ENCODE data around the gene AGPAT2. TPM values are rescaled to one million over a fixed set of nuclear protein-coding genes. Genes with fewer than 3 reads are reported as not detected.

AGPAT2 gene
- total and polyA plus RNA-seq, 5 donors from 2014 or later: 11.0 to 22.1 (median 20.3) TPM

DNA sequence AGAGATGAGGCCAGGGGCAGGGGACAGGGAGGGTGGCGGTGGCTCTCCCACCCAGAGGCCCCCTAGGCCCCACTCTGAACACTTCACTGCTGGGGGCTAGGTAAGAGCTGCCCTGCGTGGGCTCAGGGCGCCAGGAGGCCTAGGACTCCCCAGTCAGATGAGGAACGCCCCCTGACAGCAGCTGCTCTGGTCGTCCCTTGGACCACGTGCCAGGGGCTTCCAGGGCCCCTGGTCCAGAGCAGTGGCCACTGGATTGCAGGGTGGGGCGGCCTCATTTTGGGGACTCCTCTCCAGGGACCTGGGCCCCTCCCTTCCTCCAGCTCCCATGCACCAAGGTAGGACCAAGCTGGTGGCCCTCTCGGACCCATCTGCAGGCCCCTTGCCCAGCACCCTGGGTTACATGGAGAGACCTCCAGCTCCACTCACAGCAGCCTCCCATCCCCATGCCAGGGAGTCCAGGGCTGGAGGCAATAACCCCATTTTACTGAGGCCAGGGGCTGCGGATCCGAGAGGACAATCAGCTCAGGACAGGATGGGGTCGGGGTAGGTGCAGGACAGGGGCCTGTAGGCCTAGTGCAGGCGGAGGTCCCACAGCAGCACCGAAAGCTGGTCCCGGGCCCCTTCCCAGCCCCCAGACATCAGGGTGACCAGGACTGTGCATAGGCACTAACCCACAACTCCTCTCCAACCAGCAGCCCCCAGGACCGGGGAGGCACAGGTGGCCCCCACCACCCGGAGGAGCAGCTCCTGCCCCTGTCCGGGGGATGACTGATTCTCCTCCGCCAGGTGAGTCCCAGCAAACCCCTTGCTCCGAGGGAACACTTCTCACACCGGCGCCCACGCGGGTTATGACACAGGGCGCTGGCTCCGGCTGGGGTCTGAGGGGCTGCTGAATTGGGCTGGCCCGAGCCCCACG is 23.0 kb downstream of the AGPAT2 start:
- H3K4me1 ChIP-seq (ENCODE audit: control insufficient read depth, insufficient read depth, low read length, poor library complexity, severe bottlenecking): peaks cover 11% of the 10 kb centered on the region
- ATAC-seq (ENCODE audit: low read depth in 2 of 2): no peak
- Mint-ChIP-seq H3K36me3 (no peaks in the 10 kb centered on the region), H3K4me1 (peaks cover 0 to 5% (median 0%) of the 10 kb centered on the region in 4 donors), H3K27me3 (peaks cover 22% of the 10 kb centered on the region), H3K27ac (no peak overlapping the region), H3K9me3 (peaks cover 0 to 1% (median 0%) of the 10 kb centered on the region in 7 donors), H3K4me3 (peak overlapping the region in 2 of 4 donors; percentile 55 to 70)
- no peaks in the 10 kb centered on the region for H3K27me3 ChIP-seq (ENCODE audit: control insufficient read depth, insufficient read depth, low read length)
- DNase-seq: no peak
- no peaks in the 10 kb centered on the region for H3K9me3 ChIP-seq (ENCODE audit: control insufficient read depth in 2 of 2, low read length in 2 of 2)
- no peak overlapping the region for H3K4me3 ChIP-seq (ENCODE audit: low read depth, low read length)
- no peak overlapping the region for H3K27ac ChIP-seq (ENCODE audit: insufficient read depth, low read length, poor library complexity, severe bottlenecking)
- H3K36me3 ChIP-seq (ENCODE audit: control insufficient read depth, insufficient read depth, low read length): no peaks in the 10 kb centered on the region

DNA sequence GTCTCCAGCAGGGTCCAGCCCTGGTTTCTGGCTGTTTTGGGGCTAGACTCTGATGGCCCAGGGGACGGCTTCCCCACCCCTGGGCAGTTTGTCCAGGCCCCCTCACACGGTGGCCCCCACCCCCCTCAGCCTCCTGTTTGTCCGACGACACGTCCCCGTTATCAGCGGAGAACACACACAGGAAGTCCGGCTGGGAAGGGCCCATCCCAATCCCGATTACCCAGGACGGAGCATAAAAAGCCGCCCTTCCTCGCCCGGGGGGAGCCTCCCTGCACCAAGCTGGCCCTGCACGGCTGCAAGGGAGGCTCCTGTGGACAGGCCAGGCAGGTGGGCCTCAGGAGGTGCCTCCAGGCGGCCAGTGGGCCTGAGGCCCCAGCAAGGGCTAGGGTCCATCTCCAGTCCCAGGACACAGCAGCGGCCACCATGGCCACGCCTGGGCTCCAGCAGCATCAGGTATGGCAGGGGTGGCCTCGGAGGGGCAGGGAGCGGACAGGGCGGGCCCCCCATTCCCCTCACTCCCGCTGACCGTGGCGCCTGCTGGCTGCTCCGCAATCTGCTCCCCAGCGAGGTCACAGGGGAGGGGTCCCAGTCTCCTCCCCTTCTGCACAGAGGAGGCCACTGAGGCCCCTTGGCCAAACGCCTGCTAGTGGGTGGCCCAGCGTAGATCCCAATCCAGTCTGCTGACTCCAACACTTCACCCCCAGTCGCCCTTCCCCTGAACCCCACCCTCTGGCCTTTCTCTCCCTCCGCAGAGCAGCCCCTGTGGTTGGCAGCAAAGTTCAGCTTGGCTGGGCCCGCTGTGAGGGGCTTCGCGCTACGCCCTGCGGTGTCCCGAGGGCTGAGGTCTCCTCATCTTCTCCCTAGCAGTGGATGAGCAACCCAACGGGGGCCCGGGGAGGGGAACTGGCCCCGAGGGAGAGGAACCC is 24.3 kb downstream of the AGPAT2 start, which contains the start of gene EGFL7:
Gene EGFL7, plus strand, starts transcription at position 261 of the 926 bp plus-strand sequence. CDS start 5,367 bp downstream, outside the sequence.
- H3K4me1 Mint-ChIP-seq: peaks cover 0 to 13% (median 2%) of the 10 kb centered on the region in 4 donors
- Histone ChIP-seq H3K27me3 (ENCODE audit: control insufficient read depth, insufficient read depth, low read length) (peaks cover 3% of the 10 kb centered on the region), H3K36me3 (ENCODE audit: control insufficient read depth, insufficient read depth, low read length) (no peaks in the 10 kb centered on the region), H3K4me1 (ENCODE audit: control insufficient read depth, insufficient read depth, low read length, poor library complexity, severe bottlenecking) (peaks cover 20% of the 10 kb centered on the region), H3K27ac (ENCODE audit: insufficient read depth, low read length, poor library complexity, severe bottlenecking) (no peak within 1 kb of the TSS), H3K4me3 (ENCODE audit: low read depth, low read length) (no peak within 1 kb of the TSS), H3K9me3 (ENCODE audit: control insufficient read depth in 2 of 2, low read length in 2 of 2) (no peaks in the 10 kb centered on the region)
- H3K36me3 Mint-ChIP-seq: no peaks in the 10 kb centered on the region
- peaks cover 0 to 1% (median 0%) of the 10 kb centered on the region in 7 donors for H3K9me3 Mint-ChIP-seq
- no peak for ATAC-seq (ENCODE audit: low read depth in 2 of 2)
- H3K27ac Mint-ChIP-seq: no peak within 1 kb of the TSS
- DNase-seq: no peak
- H3K4me3 Mint-ChIP-seq: no peak within 1 kb of the TSS
- peaks cover 29% of the 10 kb centered on the region for H3K27me3 Mint-ChIP-seq

DNA sequence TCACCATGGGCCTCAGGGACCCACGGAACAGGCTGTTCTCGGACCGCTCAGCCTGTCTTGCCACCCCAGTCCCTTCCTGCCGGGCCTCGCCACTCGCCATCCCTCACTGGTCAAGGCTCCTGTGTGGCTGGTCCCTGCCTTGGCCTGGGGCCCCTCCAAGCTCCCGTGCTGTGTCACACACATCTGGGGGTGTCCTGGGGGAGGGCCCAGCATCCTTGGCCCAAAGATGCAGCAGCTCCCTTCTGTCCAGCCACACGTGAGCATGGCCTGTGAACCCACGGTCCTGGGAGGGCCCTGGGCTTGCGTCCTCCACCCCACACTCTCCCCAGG is 25.0 kb downstream of the AGPAT2 start:
- Mint-ChIP-seq H3K9me3 (peaks cover 0 to 1% (median 0%) of the 10 kb centered on the region in 7 donors), H3K4me3 (no peak overlapping the region), H3K27me3 (peaks cover 34% of the 10 kb centered on the region), H3K4me1 (peaks cover 0 to 16% (median 4%) of the 10 kb centered on the region in 4 donors), H3K27ac (no peak overlapping the region), H3K36me3 (no peaks in the 10 kb centered on the region)
- Histone ChIP-seq H3K27me3 (ENCODE audit: control insufficient read depth, insufficient read depth, low read length) (peaks cover 5% of the 10 kb centered on the region), H3K4me1 (ENCODE audit: control insufficient read depth, insufficient read depth, low read length, poor library complexity, severe bottlenecking) (peaks cover 20% of the 10 kb centered on the region), H3K4me3 (ENCODE audit: low read depth, low read length) (no peak overlapping the region), H3K36me3 (ENCODE audit: control insufficient read depth, insufficient read depth, low read length) (no peaks in the 10 kb centered on the region), H3K9me3 (ENCODE audit: control insufficient read depth in 2 of 2, low read length in 2 of 2) (no peaks in the 10 kb centered on the region), H3K27ac (ENCODE audit: insufficient read depth, low read length, poor library complexity, severe bottlenecking) (no peak overlapping the region)
- DNase-seq (no peak), ATAC-seq (ENCODE audit: low read depth in 2 of 2) (no peak)

DNA sequence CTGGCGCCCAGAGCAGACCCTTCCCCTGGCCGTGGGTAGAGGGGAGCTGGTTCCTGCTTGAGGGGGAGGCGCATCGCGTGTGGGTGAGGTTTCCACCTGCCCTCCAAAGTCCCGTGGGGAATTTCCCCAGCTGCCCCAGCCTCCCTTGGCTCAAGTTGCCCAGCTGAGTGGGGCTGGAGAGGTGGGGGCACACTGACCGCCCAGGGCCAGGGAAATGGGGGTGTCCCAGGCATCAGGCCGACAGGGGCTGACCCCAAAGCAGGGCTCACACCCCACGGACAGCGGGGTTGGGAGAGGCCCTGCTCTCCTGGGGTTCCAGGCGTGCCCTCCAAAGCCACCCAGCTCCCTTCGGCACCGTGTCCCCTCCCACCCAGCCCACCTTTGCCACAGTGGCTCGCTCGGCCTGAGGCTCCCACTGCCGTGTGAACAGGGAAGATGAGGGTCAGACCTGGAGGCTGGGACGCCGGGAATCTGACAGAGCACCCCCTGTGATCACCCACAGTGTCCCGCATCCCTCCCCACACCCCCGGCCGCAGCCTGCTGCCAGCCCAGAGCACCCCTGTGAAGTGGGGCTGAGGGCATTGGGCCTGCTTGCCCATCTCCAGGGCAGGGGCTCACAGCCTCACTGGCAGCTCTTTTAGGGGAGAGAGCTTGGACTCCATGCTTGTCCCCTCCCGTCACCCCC is 25.5 kb downstream of the AGPAT2 start:
- no peak for DNase-seq
- Mint-ChIP-seq H3K4me3 (no peak overlapping the region), H3K27ac (no peak overlapping the region), H3K27me3 (peaks cover 37% of the 10 kb centered on the region), H3K4me1 (peaks cover 0 to 16% (median 4%) of the 10 kb centered on the region in 4 donors), H3K36me3 (no peaks in the 10 kb centered on the region), H3K9me3 (peaks cover 0 to 1% (median 0%) of the 10 kb centered on the region in 7 donors)
- Histone ChIP-seq H3K4me1 (ENCODE audit: control insufficient read depth, insufficient read depth, low read length, poor library complexity, severe bottlenecking) (peaks cover 20% of the 10 kb centered on the region), H3K27ac (ENCODE audit: insufficient read depth, low read length, poor library complexity, severe bottlenecking) (no peak overlapping the region), H3K4me3 (ENCODE audit: low read depth, low read length) (no peak overlapping the region), H3K36me3 (ENCODE audit: control insufficient read depth, insufficient read depth, low read length) (no peaks in the 10 kb centered on the region), H3K27me3 (ENCODE audit: control insufficient read depth, insufficient read depth, low read length) (peaks cover 5% of the 10 kb centered on the region), H3K9me3 (ENCODE audit: control insufficient read depth in 2 of 2, low read length in 2 of 2) (no peaks in the 10 kb centered on the region)
- ATAC-seq (ENCODE audit: low read depth in 2 of 2): no peak

DNA sequence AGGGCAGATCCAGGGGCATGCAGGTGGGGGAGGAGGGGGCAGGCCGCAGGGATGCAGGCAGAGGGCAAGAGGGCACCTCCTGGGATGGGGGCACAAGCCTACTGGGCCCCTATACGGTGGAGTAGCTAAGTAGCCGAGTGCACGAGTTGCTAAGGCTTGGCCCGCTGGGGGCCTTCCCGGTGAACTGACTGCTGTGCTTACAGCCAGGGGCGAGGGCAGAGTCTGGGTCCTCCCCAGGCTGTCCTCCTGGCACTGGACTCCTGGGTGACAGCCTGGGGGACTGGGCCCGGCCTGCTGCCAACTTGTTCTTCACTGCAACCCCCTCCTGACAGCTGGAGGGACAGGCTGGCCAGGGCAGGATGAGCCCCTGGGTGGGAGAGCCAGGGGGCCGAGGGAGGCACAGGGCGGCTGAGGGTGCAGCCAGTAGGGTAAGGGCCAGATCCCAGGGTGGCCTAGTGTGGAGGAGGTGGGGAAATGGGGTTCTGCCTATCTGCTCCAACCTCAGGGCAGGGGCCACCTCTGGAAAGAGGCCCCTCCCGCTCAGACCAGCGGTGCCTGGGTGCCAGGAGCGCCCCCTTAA is 26.2 kb downstream of the AGPAT2 start:
- Histone ChIP-seq H3K27me3 (ENCODE audit: control insufficient read depth, insufficient read depth, low read length) (peaks cover 8% of the 10 kb centered on the region), H3K4me3 (ENCODE audit: low read depth, low read length) (no peak overlapping the region), H3K27ac (ENCODE audit: insufficient read depth, low read length, poor library complexity, severe bottlenecking) (no peak overlapping the region), H3K4me1 (ENCODE audit: control insufficient read depth, insufficient read depth, low read length, poor library complexity, severe bottlenecking) (peaks cover 21% of the 10 kb centered on the region), H3K36me3 (ENCODE audit: control insufficient read depth, insufficient read depth, low read length) (no peaks in the 10 kb centered on the region), H3K9me3 (ENCODE audit: control insufficient read depth in 2 of 2, low read length in 2 of 2) (no peaks in the 10 kb centered on the region)
- Mint-ChIP-seq H3K4me3 (no peak overlapping the region), H3K27ac (no peak overlapping the region), H3K27me3 (peaks cover 40% of the 10 kb centered on the region), H3K36me3 (no peaks in the 10 kb centered on the region), H3K4me1 (peaks cover 0 to 19% (median 6%) of the 10 kb centered on the region in 4 donors), H3K9me3 (peaks cover 0 to 1% (median 0%) of the 10 kb centered on the region in 7 donors)
- ATAC-seq (ENCODE audit: low read depth in 2 of 2) (no peak), DNase-seq (no peak)

DNA sequence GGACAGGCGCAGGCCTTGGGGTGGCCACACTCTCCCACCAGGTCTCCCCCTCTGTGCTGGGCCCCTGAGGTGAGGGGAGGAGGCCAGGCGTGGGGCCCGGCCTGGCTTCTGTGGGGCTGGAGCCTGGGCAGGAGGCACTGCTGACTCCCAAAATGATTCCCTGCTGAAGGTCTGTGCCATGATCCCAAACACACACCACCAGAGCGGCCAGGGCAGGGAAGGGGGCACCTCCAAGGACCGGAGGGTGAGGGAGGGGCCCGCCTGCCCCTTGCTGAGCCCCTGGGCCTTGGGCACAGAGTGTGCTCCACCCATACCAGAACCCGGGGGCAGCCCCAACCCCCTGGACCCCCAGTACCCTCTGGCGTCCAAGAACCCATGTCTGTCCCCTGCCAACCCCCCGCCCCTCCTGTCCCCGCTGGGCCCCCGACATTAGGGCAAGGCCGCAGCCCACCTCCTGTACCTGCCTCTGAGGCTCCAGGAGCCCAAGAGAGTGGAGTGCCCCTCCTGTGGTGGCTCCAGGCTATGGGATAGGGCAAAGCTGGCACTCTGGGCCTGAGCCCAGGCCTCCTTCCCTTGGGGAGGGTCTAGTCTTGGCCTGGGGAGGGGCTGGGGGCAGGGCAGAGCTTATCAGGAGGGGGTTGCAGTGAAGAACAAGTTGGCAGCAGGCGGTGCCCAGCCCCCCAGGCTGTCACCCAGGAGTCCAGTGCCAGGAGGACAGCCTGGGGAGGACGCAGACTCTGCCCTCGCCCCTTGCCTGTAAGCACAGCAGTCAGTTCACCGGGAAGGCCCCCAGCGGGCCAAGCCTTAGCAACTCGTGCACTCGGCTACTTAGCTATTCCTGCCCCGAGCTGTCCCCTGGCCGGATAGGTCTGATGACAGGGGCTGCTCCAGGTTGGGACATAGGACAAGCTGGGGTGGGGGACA is 27.1 kb downstream of the AGPAT2 start:
- Mint-ChIP-seq H3K27ac (no peak overlapping the region), H3K4me3 (peak overlapping the region in 1 of 4 donors; percentile 46), H3K4me1 (peaks cover 0 to 22% (median 7%) of the 10 kb centered on the region in 4 donors), H3K36me3 (no peaks in the 10 kb centered on the region), H3K27me3 (peaks cover 43% of the 10 kb centered on the region), H3K9me3 (peaks cover 0 to 1% (median 0%) of the 10 kb centered on the region in 7 donors)
- DNase-seq: no peak
- no peaks in the 10 kb centered on the region for H3K9me3 ChIP-seq (ENCODE audit: control insufficient read depth in 2 of 2, low read length in 2 of 2)
- H3K4me3 ChIP-seq (ENCODE audit: low read depth, low read length): no peak overlapping the region
- peaks cover 21% of the 10 kb centered on the region for H3K4me1 ChIP-seq (ENCODE audit: control insufficient read depth, insufficient read depth, low read length, poor library complexity, severe bottlenecking)
- no peak overlapping the region for H3K27ac ChIP-seq (ENCODE audit: insufficient read depth, low read length, poor library complexity, severe bottlenecking)
- peaks cover 8% of the 10 kb centered on the region for H3K27me3 ChIP-seq (ENCODE audit: control insufficient read depth, insufficient read depth, low read length)
- H3K36me3 ChIP-seq (ENCODE audit: control insufficient read depth, insufficient read depth, low read length): no peaks in the 10 kb centered on the region
- ATAC-seq (ENCODE audit: low read depth in 2 of 2): no peak

Measured in CD4-positive, CD25-positive, alpha-beta regulatory T cell (primary cell).